Measurements from ENCODE around the gene FAM217A.

FAM217A gene

DNA sequence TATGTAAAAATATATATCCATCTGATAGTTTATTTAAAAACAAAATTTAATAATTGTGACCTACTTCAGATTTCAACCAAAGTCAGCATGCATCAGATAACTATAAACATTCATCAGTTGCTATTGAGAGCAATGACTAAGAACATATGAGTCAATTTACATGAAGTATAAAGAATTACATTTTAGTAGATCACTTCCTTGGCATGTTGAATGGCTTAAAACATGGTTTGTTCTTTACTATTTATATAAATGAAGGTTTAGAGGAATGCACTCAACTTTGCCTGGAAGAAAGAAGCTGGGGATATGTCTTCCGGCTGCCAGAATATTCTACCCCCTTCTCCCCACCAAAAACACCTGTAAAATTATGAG lies 6.4 kb upstream of the FAM217A start:
- no peak for DNase-seq (ENCODE audit: low read depth in 2 of 3, low spot score in 2 of 3)

DNA sequence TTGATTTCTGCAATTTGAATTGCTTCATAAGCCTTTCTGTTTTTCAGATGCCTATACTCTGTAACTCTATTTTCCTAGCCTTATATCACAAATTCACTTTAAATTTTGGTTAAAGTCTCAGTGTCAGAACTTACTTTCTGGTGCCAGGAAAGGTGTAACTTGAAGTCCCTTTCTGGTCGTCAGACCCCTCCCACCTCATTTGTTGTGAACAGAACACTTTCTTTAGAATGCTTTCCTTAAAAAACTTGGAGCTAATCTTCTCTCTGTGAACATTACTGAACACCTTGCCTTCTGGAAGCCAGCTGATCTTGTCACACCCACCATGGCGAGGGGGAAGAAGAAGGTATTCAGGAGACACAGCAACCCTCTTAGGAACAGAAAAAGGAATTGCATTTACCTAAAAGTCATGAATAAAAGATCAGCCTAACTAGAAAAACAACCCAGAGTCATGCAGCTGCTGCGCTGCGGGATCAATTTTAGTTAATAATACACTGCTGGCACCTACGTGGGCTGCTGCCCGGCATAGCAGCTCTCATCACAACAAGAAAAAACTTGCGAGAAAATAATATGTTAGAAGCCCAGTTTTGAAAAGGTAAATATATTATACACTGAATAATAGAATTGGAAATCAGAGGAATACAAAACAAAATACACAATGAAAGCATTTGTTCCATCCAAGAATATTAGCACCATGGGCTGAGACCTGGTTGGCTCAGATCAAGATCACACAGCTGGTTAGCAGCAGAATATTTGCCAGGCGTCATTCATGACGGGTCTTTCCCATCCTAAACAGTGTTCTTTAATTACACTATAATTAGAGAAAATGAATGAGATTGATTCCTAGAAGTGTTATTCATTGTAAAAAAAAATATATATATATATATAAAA lies 5.8 kb upstream of the FAM217A start:
- DNase-seq (ENCODE audit: low read depth in 2 of 3, low spot score in 2 of 3) = no peak

DNA sequence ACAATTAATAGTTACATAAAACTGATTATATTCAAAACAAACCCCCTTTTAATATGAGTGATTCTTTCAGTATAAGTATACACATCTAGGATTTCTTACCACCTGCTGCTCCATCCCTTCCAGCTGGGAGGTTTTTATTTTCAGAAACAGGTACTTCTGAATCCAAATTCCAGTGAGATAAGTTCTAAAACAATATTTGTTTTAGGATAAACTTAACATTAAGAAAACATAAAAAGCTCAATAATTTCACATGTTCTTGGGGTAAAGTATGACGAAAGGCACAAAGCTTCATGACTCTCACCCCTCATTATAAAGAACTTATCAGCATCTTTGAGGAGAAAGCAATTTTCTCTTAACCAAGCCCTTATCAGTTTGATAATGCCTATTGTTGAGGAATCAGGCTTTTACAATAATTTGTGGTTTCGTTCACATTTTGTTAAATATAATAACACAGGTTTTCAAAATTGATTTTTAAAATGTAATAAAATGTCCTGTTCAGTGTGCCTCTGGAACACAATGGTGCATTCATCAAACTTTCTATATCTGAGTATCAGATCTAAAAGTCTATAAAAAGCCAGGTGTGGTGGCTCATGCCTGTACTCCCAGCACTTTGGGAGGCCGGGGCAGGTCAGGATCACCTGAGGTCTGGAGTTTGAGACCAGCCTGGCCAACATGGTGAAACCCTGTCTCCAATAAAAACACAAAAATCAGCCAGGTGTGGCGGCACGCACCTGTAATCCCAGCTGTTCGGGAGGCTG lies 4.3 kb downstream of the FAM217A start:
- DNase-seq (ENCODE audit: low read depth in 2 of 3, low spot score in 2 of 3) = no peak

GRCh38 chr6:4071330-4071729 lies 7.6 kb downstream of the FAM217A start:
- DNase-seq (ENCODE audit: low read depth in 2 of 3, low spot score in 2 of 3) = no peak

GRCh38 chr6:4069199-4069598 lies 9.7 kb downstream of the FAM217A start:
- no peak for DNase-seq (ENCODE audit: low read depth in 2 of 3, low spot score in 2 of 3)

DNA sequence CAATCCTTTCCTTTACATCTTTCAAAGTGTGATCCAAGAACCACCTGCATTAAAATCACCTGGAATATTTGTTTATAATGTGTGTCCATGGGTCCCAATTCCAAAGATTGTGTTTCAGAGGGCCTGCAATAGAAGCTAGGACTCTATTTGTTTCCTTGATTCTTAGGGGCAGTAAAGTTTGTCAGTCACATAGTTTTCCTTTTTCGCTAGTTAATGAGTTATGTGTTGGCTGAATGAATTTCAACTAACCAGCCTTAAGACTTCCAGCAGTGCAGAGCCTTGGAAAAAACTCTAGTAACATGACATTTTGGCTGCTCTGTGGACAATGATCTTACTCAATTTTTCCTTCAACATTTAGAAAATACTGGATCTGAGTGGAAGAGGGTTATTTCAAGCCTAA lies 11.3 kb downstream of the FAM217A start:
- no peak for DNase-seq (ENCODE audit: low read depth in 2 of 3, low spot score in 2 of 3)

GRCh38 chr6:4066029-4066755 lies 12.7 kb downstream of the FAM217A start:
- DNase-seq (ENCODE audit: low read depth in 2 of 3, low spot score in 2 of 3) = no peak

DNA sequence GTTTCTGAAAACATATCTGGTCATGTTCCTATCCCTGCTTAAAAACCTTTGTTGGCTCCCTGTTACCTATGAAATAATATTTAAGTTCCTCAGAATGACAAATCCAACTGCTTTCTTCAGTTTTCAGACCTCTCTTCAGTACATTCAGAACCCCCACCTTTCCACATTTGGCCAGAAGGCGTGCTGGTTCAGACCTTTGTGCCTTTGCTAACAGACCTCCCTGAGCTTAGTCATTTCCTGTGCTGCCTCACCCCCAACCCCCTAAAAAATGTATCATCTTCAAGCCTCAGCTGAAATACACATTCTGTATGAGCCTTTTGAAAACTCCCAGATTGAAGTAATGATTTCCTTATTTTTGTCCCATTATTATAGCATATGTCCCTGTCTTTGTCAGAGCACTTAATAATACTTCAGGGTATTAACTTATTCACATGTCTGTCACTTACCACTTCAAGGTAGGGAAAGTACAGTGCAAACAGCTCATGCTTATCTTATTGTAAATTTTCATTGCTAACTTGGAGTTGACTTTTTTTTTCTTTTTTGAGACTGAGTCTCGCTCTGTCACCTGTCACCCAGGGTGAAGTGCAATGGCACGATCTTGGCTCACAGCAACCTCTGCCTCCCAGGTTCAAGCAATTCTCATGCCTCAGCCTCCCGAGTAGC lies 19.7 kb downstream of the FAM217A start:
- DNase-seq (ENCODE audit: low read depth in 2 of 3, low spot score in 2 of 3) = peak in 2 of 3 experiments; percentile 24 to 28

GRCh38 chr6:4057036-4057435 lies 21.9 kb downstream of the FAM217A start:
- DNase-seq (ENCODE audit: low read depth in 2 of 3, low spot score in 2 of 3) = no peak

DNA sequence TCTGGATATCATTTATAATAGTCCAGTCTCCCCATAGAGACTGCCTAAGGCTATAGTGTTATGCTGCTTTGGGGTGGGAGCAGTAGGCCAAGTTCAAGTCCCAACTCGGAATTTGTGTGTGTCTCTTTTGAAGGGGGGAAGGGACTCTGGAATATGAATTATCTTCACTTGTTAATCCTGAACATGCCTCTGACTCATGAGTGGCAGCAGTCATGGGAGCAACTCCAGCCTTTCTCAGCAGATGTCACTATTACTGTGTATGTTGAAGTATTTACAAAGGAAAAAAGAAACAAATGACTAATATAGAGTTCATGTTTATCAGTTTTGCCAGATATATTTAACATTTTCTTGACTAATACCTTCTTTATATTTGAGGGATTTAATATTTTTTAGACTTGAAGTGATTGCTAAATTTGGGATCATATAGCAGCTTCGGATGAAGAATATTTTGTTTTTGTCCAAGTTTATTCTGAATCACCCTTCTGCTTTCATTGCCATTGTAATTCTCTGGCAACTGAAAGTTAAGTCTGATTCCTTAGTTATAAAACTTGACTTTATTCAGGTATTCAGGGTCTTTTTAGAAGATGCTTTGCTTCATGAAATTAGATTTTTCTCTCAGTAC lies 23.4 kb downstream of the FAM217A start:
- DNase-seq (ENCODE audit: low read depth in 2 of 3, low spot score in 2 of 3) = no peak

DNA sequence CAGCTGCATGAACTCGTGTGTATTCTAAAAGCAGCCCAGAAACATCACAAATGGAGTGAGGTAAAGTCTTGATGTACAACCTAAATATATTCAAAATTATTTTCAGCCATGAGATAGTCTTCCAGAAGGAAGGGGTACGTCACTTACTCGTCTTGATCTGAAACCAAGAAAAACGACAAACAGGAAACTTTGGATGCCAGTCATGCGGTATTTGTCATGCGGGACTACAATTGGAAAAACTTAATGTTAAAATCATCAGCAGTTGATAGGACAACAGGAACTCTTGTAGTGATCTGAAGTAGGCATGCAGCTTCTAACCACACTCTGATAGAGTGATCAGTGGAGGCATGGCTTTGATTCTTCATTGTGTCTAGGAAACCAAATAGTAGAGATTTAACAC lies 29.7 kb downstream of the FAM217A start:
- no peak for DNase-seq (ENCODE audit: low read depth in 2 of 3, low spot score in 2 of 3)

- DNase-seq (ENCODE audit: low read depth in 2 of 3, low spot score in 2 of 3) = no peak
Measured at GRCh38 chr6:4041480-4041879, 37.5 kb downstream of the FAM217A start.

DNA sequence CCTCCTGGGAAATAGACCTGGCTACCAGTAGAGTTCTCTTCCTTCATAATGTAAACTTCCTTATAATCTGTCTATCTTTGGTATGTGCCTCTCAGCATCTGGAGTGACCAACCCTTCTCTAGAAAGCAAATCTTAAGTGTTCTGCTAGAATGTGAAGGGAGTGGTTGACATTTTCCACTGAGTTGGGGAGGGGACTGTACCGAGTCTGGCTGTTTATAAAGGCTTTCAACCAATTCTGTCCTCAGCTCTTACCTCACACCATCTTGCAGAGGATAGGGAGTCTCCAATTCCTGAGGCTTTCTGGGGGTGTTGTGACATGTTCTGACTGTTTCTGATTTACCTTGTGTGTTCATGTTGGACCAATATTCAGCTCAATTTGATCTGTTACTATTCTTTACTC lies 39.6 kb downstream of the FAM217A start:
- DNase-seq (ENCODE audit: low read depth in 2 of 3, low spot score in 2 of 3) = no peak

DNA sequence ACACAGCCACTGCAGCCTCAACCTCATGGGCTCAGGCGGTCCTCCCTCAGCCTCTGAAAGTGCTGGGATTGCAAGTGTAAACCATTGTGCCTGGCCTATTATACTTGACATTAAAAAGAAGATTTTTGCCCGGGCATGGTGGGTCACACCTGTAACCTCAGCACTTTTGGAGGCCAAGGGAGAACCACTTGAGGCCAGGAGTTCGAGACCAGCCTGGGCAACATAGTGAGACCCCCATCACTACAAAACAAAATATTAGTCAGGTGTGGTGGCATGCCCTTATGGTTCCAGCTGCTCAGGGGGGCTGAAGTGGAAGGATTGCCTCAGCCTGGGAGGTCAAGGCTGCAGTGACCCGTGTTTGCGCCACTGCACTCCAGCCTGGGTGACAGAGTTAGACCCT lies 42.4 kb downstream of the FAM217A start:
- DNase-seq (ENCODE audit: low read depth in 2 of 3, low spot score in 2 of 3) = no peak

DNA sequence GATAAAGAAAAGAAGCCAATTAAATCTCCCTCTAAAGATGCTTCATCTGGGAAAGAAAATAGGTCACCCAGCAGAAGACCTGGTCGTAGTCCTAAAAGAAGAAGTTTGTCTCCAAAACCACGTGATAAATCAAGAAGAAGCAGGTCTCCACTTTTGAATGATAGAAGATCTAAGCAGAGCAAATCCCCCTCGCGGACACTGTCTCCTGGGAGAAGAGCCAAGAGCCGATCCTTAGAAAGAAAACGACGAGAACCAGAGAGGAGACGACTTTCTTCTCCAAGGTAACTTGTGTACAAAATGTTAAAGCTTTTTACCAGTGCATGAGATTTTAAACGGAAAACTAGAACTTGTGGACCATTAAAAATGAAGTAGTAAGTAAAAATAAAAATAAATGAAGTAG lies 46.5 kb downstream of the FAM217A start:
- DNase-seq (ENCODE audit: low read depth in 2 of 3, low spot score in 2 of 3) = no peak

- DNase-seq (ENCODE audit: low read depth in 2 of 3, low spot score in 2 of 3) = no peak
Measured at GRCh38 chr6:4031442-4031841, 47.5 kb downstream of the FAM217A start.

GRCh38 chr6:4030669-4031068 lies 48.3 kb downstream of the FAM217A start:
- DNase-seq (ENCODE audit: low read depth in 2 of 3, low spot score in 2 of 3) = no peak

- DNase-seq (ENCODE audit: low read depth in 2 of 3, low spot score in 2 of 3) = no peak
Measured at GRCh38 chr6:4029687-4030086, 49.2 kb downstream of the FAM217A start.

DNA sequence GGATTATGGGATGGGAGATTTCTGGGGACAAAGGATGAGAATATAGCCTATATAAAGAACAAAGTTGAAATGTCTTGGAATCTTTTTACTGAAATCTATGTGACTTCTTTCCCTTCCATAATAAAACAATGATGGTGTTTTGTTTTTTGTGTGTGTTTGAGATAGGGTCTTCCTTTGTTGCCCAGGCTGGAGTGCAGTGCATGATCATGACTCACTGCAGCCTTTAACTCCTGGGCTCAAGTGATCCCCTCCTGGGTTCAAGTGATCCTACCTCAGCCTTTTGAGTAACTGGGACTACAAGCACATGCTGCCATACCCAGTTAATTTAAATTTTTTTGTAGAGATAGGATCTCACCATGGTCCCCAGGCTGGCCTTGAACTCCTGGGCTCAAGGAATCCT lies 50.9 kb downstream of the FAM217A start:
- DNase-seq (ENCODE audit: low read depth in 2 of 3, low spot score in 2 of 3) = no peak

DNA sequence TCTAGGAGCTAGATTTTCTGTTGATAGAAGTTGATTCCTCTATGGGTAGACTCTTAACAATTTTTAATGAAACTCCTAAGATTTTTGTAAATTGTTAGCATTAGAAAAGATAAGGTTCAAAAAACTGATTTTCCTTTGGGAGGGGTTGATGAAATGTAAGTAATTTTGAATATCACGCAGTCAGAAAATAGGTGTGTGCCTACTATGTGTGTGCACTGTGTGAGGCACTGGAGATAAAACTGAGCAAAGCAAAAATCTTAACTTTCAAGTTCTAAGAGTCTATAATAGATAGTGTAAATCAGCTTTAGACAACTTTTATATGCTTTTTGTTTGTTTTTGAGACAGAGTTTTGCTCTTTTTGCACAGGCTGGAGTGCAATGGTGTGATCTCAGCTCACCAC lies 53.3 kb downstream of the FAM217A start:
- no peak for DNase-seq (ENCODE audit: low read depth in 2 of 3, low spot score in 2 of 3)

GRCh38 chr6:4023240-4023639 lies 55.7 kb downstream of the FAM217A start:
- DNase-seq (ENCODE audit: low read depth in 2 of 3, low spot score in 2 of 3) = no peak

Data from activated CD8-positive, alpha-beta memory T cell treated with anti-CD3 and anti-CD28 coated beads for 48 hours (primary cell).